Left colon (tissue), 2 donors: ENCODE results near the gene RPL38. TPM values are rescaled to one million over a fixed set of nuclear protein-coding genes. Genes with fewer than 3 reads are reported as not detected.

Experiments
- ATAC-seq: fragments of 200-7000 bp; cut with Tn5 transposase; one replicate; pipeline ENCODE4 v1.9.1; 2020; ENCODE audit warnings: mild to moderate bottlenecking, moderate library complexity
- DNase-seq, 2 donors: peaks; one replicate each; pipeline ENCODE4 v3.0.0-alpha.2; 2020
- intact Hi-C, 2 donors: fragments of 100-400 bp; cut with DNase I in 1 of 2; cut with micrococcal nuclease in 1 of 2; formaldehyde crosslinking; loops; one replicate each; pipeline versions ENCODE4 v1.11.2 to v1.14.0; 2022; cut with DNase I, micrococcal nuclease
- total RNA-seq, 2 donors: library from RNA; stranded (reverse); fragmentation: NEBNext Ultra II Directional; extraction: Animal tissue kit (Norgen Biotek cat#: 25700); gene quantifications; one replicate each; pipeline ENCODE4 v1.2.1, GENCODE V29; 2021
- donor health status: DM: no; HTN: no; CAD: no.
- donor health status: DM: yes; HTN: yes; CAD: no.

RPL38 gene
- total RNA-seq, 2 donors from 2014 or later = 629 to 677 TPM

DNA sequence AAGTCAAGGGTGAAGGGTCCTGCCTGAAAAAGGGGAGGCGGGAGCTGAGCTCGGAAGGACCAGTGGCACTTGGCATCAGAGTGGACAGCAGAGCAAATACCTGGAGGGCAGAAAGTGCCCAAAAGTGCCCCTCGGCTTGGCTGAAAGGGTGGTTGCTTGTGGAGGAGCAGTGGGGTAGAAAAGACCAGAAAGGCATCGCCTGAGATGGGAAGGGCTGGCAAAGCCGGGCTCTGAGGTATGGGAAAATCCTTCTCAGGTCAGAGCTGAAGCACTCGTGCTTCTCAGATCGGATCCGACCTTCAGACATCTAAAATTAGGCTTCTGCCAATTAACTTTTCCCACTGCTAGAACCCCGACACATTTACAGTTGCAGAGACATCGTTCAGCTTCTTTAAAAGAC, 1.5 kb upstream of the RPL38 start:
- intact Hi-C loops = no loop called here
- DNase-seq (no peak), ATAC-seq (no peak)

DNA sequence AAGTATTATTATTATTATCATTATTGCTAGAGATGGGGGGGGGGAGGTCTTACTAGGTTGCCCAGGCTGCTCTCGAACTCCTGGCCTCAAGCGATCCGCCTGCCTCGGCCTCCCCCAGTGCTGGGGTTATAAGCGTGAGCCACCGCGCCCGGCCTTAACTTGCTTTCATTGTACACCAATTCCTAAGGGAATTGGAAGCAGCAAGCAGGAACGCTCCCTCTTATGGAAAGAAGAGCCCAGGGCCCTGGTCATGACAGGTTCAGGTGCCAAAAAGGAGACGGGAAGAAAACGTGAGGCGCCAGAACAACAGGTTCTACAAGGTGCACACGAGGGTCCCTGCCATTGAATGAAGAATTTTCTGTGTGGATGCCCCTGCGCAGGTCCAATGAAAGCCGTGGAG, 540 bp upstream of the RPL38 start:
- no peak for DNase-seq
- ATAC-seq = no peak
- intact Hi-C loops = no loop called here

DNA sequence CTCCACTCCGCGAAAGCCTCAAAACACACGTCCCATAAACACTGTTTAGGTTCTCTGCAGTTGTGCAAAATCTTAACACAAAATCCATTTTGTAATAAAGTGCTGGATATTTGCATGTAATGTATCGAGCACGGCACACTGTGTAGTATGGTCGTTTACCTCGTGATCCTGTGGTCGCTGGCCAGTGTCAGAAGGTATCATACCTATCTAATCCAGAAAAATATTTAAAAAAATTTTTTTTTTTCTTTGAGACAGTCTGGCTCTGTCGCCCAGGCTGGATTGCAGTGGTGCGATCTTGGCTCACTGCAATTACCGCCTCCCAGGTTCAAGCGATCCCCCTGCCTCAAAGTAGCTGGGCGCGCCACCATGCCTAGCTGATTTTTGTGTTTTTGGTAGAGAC, 996 bp downstream of the RPL38 start:
- intact Hi-C loops = no loop called here
- no peak for ATAC-seq
- DNase-seq = no peak

DNA sequence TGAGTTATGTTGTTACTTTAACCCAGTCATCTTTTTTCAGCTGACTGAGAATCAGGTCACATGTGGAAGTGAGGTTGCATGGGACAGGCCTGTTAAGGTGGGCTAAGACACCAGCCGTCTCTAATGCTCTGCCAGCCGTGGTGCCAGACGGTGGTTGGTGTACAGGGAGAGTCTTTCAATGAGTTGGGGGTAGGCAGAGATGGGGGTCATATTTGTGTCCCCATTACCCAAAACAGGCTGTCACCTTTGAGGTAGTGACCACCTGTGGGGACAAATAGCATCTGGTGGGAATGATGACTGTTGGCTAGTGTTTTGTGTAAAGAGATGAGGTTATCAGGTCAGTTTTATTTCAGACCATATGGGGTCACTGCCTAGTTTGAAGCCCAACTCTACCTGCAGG, 1.8 kb downstream of the RPL38 start:
- ATAC-seq (no peak), DNase-seq (no peak)
- intact Hi-C loops = no loop called here

DNA sequence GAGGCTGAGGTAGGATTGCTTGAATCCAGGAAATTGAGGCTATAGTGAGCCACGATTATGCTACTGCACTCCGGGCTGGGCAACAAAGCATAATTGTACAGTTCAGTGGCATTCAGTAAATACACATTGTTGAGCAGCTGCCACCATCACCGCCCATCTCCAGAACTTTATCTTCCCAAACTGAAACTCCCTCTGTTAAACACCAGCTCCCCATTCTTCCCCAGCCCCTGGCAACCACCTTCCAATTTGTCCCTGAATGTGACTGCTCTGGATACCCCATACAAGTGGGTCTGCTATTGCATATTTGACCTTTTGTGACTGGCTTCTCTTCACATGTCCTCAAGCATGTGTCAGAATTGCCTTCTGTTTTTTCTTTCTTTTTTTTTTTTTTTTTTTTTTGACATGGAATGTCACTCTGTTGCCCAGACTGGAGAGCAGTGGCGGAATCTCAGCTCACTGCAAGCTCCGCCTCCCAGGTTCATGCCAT, 2.9 kb downstream of the RPL38 start:
- intact Hi-C loops = no loop called here
- no peak for DNase-seq
- no peak for ATAC-seq

DNA sequence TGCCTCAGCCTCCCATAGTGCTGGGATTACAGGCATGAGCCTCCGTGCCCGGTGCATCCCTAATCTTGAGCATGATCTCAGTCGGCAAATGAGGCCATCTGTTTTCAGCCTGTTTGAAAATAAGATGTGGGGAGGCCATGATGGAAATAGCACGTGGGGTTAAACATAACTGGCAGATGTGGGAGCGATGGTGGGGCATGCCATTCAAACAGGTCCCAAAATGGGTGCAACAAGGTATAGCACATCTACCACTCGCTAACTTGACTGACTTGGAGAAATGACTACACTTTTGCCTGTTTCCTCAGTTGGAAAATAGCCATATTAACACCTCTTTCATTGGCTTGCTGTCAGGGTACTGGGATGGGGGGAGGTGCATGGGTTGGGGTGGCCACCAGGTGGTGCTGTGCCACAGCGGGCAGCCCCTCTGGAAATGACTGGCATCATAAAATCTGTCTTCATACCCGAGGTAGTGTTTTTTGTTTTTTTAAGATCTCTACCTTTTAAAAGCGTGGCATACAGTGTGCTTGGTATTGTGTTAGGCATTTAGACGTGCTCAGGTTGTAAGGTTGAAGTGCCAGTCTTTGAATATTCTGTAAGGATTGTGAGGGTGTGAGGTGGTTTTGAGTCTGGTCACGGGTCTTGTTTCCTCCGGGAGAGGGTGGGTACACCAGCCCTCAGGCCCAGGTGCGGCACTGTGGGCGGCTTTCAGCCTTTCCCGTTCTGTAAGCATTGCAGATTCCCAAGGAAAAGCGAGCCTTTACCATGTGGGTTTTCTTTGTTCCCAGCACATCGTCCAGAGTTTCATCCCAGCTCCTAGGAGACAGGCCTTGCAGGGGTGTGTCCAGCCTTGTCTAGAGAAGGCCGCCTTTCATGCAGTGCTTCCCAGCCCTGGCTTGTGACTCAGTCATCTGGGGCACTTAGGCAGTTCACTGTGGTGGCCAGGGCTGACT, 7.0 kb downstream of the RPL38 start:
- intact Hi-C loops = no loop called here
- DNase-seq (peak in 1 of 2 donors; percentile 71), ATAC-seq (peak; percentile 34)

DNA sequence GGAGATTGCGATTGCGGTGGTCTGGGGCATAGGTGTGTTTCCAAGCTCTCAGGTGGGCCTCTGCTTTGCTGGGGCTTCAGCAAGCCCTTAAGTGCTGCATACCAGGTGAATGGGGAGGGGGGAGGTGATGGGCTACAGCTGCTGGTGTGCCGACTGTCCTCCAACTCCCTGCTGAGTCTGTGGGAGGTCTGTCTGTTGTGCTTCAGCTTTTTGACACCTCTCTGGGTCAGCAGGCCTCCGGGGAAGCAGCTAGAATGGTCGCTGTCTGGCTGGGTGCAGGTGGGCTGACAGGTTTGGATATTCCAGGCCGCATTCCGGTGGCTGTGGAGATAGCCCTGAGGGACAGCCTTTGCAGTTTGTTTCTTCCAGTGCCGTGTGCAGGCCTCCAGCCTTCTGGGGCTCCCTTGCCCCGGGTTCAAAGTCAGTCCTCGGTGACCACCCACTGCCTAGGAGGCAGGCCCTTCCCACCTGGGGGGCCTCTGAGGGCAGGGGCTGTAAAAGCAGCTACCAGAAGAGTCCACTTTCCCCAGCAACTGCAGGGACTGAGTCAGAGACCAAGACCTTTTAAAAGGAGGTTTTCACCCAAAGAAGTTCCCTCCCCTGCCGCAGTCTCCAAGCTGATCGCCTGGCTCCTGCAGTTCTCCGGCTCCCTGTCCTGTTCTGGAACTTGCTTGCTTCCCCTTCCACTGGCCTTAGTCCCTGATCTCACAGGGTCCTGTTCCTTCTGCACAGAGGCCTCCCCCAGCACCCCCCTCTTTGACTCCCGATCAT, 7.8 kb downstream of the RPL38 start:
- no peak for DNase-seq
- intact Hi-C loops = no loop called here
- no peak for ATAC-seq

DNA sequence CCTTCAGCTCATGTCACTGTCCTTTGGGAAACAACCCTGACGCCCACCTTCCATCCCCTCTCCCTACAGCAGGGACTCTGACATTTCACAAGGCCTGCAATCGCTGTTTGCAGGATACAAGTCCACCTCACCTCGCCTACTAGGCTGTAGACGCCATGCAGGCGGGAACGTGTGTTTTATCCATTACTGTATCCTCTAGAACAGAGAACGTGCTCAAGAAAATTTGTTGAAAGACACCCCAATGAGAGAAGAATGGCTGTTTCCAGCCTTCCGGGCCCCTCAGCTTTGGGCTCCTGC, 8.4 kb downstream of the RPL38 start:
- ATAC-seq (no peak), DNase-seq (no peak)
- intact Hi-C loops = no loop called here

DNA sequence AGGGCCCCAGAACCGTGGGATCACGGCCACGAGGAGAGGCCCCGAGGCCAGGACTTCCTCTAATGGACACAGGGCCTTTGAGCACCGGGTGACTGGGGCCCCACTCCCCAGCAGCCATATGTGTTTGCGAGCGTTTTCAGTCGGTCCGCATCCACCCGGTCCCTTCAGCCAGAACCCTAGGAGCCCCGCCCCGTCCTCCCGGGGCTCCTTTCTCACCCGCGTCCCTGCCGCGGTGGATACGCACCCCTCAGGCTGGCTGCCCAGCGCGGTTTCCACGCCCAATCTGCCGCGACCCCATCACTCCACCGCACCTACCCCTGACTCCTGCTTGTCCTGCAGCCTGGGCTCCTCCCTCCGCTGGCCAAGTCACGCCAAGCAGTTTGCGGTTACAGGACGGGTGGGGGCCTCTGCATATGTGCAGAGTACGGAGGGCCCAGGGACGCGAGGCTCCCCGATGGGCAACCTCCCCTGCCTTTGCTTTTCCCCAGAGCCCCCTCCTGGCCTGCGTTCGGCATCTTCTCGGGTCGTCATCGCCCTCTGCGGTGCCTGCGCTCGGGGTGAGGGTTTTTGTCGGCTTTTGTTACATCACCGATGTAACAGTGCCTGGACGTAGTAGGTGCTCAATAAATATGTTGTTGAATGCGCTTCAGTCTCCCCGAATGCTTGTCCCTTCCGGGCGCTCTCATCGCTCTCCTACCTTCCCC, 8.9 kb downstream of the RPL38 start:
- ATAC-seq = peak; percentile 11
- DNase-seq = peak in 1 of 2 donors; percentile 42
- intact Hi-C loops = no loop called here

DNA sequence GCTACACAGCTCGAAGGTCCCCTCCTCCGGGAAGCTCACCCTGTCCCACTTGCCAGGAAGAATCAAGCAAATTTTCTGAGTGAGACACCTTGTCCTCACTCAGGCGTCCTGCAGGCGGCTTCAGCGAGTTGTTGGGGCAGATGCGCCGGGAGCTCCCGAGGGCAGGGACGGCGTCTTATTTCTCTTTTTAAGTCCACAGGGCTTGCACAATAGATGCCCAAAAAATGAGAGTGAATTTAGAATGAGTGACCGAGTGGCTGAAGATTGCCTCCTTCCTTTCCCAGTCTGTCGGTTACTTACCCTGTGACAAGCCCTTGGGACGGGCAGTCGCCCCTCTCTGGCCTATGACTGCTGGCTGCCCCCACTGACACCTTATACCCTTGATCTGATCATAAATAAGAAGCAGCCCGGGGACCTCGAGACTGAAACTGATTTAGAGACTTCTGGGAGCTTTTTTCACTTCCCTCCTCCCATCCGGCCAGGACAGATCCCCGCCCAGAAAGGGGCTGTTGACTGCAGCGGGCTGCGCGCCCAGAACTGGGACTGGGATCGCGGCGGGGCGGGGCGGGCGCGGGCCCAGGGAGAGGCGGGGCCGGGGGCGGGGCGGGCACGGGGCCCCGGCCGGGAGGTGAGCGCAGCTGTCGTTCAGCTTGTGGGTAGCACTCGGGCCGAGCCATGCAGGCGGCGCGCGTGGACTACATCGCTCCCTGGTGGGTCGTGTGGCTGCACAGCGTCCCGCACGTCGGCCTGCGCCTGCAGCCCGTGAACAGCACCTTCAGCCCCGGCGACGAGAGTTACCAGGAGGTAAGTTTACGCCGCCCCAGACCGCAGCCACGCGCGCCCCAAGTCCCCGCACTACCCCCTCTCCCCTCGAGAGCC, 9.7 kb downstream of the RPL38 start, which contains the start of gene TTYH2:
TSS of gene TTYH2 (plus strand) at position 659 of the 879 bp plus-strand sequence. CDS start at position 676, 17 bp downstream.
- peak; percentile 88 for ATAC-seq
- intact Hi-C loops = no loop called here
- peak; percentile 85 to 91 for DNase-seq

DNA sequence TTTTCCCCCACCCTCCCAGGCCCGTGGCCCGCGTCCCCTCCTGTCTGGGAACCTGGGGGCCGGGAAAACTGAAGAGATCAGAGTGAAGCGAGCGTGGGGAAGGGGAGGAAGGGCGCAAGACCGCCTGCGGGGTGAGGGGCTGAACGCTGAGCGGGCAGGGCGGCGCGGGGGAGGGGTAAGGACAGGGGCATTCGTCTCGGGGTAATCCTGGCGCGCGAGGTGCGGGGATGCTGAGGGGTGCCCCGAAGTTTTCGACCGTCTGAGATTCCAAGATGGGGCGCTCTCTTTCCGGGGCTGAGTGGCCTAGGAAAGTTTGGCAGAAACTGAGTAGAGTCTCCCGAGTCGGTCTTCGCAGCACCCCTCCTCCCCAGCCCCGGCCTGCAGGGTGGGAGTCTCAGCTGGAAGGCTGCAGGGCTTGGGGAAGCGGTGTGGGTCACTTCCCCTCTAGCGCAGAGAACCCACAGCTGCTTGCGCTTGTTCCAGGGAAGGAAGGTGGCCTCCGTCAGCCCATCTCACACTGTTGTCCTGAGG, 10.4 kb downstream of the RPL38 start:
- DNase-seq (peak in 1 of 2 donors; percentile 42), ATAC-seq (no peak)
- intact Hi-C loops = no loop called here

DNA sequence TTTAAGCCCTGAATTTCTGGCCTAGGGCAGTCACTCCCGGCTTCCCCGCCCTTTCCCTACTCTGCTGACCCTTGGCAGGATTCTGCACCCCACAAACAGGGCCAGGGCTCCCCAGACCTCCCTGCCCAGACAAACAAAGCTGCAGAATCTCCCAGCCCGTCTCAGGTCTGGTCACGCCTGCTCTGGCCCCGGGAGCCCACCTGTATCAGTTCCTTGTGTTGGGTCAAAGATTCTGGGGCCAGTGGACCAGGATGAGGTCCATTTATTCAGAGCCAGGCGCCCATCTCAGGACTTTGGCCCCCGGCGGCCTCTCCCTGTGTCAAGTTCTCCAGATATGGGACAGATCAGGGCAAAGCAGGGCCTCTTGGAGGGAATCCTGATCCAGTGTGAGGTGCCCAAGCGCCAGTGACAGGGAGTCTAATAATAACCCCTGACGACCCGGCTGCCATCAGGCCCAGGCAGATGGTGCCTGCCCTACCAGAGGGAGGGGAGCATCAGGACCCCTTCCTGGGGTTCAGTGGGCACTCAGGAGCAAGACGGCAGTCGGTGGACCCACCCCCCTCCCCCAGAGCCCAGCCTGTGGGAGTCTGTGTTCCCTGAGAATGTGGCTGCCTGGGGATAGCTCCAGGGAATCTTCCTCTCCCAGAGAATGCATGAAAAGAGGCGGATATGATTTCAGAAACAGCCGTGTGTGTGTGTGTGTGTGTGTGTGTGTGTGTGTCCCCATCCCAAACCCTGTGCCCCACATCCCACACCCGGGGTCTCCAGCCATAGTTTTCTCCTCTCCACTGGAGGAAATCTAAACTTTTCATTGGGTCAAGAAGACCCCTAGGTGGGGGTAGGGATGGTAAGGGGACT, 11.2 kb downstream of the RPL38 start:
- no peak for DNase-seq
- intact Hi-C loops = no loop called here
- no peak for ATAC-seq

DNA sequence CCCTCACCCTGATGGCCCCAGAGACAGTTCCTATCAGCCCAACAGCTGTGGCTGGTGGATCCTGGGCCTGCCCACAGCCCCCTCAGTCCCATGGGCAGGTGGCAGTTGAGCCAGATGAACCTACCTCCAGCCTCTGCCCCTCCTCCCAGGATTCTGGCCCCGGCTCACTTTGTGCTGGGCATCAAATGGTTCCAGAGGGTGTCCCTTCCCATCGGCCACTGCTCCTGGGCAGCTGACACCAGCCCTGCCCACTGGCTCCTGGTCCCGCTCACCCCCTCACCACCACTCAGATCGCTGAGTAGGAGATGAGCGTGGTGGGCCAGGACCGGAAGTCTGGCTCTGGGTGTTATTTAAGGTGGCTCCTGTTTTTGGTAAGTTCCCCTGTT, 11.9 kb downstream of the RPL38 start:
- intact Hi-C loops = no loop called here
- ATAC-seq = no peak
- DNase-seq = no peak

DNA sequence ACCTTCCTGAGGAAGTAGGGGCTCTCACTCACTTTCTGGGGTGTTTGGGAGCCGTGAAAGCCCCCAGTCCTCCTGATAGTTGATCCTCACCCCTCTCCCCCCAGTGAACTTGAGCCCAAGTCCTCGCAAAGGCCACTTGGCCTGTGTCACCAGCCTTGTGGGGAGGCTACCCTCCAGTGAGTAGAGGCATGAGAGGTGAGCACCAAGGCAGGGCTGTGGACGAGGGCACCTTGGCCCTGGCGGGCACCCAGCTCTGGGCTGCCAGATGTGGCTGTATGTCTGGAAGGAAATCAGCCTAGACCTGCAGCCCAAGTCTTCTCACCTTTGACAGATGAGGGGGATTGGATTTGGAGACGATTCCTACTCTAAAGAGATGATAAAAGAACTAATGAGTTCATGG, 13.0 kb downstream of the RPL38 start:
- intact Hi-C loops = no loop called here
- ATAC-seq = no peak

DNA sequence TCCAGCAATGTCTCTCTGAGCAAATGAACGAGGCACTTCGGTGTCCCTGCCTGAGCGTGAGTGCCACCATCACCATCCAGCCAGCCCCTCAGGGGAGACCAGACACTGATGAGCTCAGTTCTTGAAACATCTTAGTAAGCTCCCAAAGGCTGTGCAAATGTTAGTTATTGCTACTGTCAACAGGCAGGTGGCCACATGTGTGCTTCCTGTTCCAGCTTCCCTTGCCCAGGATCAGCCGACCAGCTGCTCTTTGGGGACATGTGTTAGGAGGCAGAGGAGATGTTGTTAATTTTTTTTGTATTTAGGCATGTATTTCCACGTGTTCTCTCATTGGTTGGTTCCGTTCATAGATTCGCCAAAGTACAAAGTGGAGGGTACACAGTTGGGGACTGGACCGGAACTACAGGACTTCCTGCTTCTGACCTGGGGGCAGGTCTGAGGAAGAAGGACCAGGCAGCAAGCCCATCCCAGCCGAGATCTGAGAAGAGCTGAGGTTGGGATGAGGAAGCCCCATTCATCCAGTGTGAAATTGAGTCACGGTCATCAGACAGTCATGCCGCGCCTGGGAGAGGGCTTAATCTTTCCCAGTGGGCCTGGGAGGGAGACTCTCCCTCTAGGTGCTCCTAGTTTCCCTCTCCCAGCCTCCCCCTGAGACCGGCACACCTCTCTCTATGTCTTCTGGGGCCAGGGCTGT, 13.7 kb downstream of the RPL38 start:
- no peak for DNase-seq
- intact Hi-C loops = no loop called here
- ATAC-seq = no peak

More for the DNA sequence above, 13.0 kb downstream of the RPL38 start:
- DNase-seq = no peak

DNA sequence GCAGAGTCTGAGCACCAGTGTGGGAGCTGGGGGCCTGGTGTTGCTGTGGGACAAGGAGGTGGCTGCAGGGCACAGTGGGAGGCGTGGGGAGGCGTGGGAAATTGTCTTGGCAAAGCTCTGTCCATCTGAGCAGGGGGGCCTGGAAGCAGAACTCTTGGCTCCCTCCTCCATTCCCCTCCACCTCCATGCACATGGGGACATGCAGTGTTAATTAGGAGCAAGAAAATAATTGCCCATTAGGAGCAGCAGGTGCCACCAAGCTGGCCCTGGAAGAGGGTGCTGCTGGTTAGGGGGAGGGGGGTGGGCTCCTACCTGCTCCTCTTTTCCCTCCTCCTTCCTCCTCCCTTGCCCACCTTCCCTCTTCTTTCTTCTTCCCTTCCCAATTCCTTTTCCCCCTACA, 14.4 kb downstream of the RPL38 start:
- intact Hi-C loops = no loop called here
- no peak for DNase-seq
- no peak for ATAC-seq

DNA sequence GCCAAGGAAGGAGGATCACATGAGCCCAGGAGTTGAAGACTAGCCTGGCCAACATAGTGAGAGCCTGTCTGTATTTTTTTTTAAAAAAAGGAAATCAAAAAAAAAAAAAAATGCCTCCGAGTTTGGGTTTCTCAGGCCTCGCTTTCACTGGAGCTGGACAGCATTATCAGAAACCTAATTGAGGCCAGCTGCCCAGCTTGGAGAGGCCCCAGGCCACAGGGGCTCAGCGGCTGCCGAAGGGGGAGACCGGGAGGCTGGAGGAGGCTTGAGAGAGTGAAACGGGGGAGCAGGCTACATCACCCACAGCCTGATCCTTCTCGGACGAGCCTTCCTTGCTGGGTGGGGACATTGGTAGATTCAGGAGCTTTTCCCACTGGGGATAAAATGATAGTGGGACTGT, 15.0 kb downstream of the RPL38 start:
- no peak for ATAC-seq
- no peak for DNase-seq
- intact Hi-C loops = no loop called here
